Measurements from ENCODE around the gene UROC1. TPM values are rescaled to one million over a fixed set of nuclear protein-coding genes. Genes with fewer than 3 reads are reported as not detected.

The UROC1 gene
- total RNA-seq, 1 donor from 2014 or later: not detected

DNA sequence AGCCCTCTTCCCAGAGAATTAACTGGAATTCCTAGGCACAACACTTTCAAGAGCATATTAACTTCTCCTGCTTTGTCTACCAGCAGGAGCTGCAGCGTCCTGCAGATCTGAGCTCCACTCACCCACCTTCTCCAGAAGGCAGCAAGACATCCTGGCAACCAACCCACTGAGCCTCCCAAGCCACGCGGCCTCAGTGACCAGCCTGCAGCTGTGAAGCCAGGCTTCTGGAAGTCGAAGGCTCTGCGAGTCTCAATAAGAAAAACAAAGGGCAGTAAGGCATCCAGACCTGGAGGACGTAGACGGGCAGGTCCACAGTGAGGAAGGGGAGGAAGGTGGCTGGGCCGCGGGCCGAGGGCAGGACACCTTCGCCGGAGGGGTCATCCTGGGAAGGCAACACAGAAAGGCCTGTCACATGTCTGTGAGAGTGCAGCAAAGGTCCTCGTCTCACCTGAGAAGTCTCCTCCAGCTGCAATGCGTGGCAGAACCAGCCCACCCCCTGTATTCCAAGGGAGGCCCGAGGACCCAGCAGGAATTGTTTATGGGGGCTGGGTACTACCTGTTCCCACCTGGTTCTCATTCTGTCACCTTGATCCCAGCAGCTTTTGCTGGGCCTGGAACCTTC is 78.1 kb downstream of the UROC1 start:
- intact Hi-C loops (cut with DNase I): no loop called here
- no peaks in the 10 kb centered on the region for H3K4me1 ChIP-seq
- peaks cover 23 to 63% of the 10 kb centered on the region in 2 donors for H3K36me3 ChIP-seq
- TF ChIP-seq, protein P1, sequence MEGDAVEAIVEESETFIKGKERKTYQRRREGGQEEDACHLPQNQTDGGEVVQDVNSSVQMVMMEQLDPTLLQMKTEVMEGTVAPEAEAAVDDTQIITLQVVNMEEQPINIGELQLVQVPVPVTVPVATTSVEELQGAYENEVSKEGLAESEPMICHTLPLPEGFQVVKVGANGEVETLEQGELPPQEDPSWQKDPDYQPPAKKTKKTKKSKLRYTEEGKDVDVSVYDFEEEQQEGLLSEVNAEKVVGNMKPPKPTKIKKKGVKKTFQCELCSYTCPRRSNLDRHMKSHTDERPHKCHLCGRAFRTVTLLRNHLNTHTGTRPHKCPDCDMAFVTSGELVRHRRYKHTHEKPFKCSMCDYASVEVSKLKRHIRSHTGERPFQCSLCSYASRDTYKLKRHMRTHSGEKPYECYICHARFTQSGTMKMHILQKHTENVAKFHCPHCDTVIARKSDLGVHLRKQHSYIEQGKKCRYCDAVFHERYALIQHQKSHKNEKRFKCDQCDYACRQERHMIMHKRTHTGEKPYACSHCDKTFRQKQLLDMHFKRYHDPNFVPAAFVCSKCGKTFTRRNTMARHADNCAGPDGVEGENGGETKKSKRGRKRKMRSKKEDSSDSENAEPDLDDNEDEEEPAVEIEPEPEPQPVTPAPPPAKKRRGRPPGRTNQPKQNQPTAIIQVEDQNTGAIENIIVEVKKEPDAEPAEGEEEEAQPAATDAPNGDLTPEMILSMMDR (IDR thresholded peaks at IDR 0.05): no peak
- no peaks in the 10 kb centered on the region for H3K9me3 ChIP-seq
- peak in 1 of 2 donors; percentile 54 for DNase-seq (ENCODE audit: low spot score in 2 of 2)
- H3K27me3 ChIP-seq: no peaks in the 10 kb centered on the region
- no peak overlapping the region for H3K27ac ChIP-seq
- H3K4me3 ChIP-seq: no peak overlapping the region

DNA sequence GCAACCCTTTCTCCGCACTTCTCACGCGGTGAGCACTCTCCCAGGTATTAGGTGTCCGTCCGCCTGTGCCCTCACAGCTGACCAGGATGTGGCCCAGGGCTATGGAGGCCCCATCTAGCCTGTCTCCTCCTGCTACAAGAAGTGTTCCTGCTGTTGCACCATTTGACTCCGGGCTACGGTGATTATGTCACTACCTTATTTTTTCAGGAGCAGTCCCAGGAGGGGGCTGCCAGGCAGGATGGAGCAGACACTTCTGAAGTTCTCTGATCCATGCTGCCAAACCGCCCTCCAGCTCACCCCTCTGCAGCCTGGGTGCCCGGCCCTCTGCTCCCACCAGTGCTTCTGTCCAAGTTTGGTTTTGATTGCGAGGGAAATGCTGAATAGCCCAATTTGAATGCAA is 78.8 kb downstream of the UROC1 start:
- DNase-seq (ENCODE audit: low spot score in 2 of 2): peak in 1 of 2 donors; percentile 30

DNA sequence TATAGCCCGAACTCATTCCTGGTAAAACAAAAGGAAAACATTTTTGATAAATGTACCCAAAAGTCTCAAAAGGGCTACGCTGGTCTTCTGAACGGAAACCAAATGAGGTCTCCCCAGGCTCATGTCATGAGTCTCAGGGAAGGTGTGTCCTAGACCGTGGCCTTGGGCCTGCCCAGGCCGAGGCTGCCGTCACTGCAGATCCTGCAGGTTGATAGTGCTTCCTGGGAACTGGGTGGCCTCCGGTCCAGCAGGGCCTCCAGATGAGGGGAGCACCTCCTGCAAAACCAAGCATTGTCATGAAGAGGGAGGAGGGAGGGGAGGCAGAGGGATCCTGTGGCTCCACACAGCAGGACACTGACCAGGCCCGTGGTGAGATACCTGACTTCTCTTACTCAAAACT is 79.4 kb downstream of the UROC1 start:
- H3K36me3 ChIP-seq: peaks cover 23 to 65% of the 10 kb centered on the region in 2 donors
- TF ChIP-seq, protein P1 (IDR thresholded peaks at IDR 0.05): no peak

More for the DNA sequence above, 78.8 kb downstream of the UROC1 start:
- peaks cover 23 to 63% of the 10 kb centered on the region in 2 donors for H3K36me3 ChIP-seq
- H3K4me3 ChIP-seq: no peak overlapping the region
- no peaks in the 10 kb centered on the region for H3K9me3 ChIP-seq
- no peak overlapping the region for H3K27ac ChIP-seq
- no peaks in the 10 kb centered on the region for H3K4me1 ChIP-seq
- no peaks in the 10 kb centered on the region for H3K27me3 ChIP-seq
- intact Hi-C loops (cut with DNase I): no loop called here
- TF ChIP-seq, protein P1 (IDR thresholded peaks at IDR 0.05): no peak

DNA sequence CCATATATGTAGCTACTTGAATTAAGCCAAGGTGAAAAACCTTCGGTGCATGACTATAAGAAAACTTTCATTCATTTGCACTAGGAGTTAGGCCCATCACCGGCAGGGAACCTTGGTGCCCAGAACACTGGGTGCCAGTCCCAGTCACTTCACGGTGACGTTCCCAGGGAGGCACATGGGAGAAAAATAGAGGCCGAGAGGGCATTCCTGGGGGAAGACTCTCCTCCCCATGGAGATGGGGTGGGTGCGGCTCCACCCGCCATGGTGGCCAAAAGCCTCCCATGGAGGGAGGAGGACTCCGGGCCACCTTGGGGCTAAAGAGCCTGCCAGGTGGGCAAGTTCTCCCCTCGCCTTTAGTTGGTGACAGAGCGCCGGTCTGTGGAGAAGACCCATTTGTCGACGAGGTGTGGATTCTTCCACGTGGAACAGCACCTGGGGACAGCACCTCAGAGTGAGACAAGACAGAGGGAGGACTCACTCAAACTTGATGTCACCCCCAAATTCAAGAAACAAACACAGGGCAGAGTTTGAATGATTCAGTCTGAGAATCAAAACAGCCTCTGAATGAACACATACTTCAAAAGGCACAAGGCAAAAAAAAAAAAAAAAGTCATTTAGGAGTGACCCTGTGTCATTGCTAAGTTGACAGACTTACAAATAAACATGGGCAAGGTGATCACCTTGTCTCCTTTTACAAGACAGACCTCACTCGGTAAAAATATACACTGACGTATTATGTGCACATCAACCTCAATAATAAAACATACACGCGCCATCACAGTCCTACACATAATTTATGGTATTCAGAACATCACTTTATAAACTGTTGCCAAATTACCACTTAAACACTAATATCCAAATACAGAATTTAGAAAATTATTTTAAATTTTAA is 80.5 kb downstream of the UROC1 start:
- TF ChIP-seq, protein P1 (IDR thresholded peaks at IDR 0.05): no peak

More for the DNA sequence above, 79.4 kb downstream of the UROC1 start:
- intact Hi-C loops (cut with DNase I): no loop called here
- Histone ChIP-seq H3K27ac (no peak overlapping the region), H3K4me1 (no peaks in the 10 kb centered on the region), H3K9me3 (no peaks in the 10 kb centered on the region), H3K4me3 (no peak overlapping the region), H3K27me3 (no peaks in the 10 kb centered on the region)
- peak in 1 of 2 donors; percentile 37 for DNase-seq (ENCODE audit: low spot score in 2 of 2)

DNA sequence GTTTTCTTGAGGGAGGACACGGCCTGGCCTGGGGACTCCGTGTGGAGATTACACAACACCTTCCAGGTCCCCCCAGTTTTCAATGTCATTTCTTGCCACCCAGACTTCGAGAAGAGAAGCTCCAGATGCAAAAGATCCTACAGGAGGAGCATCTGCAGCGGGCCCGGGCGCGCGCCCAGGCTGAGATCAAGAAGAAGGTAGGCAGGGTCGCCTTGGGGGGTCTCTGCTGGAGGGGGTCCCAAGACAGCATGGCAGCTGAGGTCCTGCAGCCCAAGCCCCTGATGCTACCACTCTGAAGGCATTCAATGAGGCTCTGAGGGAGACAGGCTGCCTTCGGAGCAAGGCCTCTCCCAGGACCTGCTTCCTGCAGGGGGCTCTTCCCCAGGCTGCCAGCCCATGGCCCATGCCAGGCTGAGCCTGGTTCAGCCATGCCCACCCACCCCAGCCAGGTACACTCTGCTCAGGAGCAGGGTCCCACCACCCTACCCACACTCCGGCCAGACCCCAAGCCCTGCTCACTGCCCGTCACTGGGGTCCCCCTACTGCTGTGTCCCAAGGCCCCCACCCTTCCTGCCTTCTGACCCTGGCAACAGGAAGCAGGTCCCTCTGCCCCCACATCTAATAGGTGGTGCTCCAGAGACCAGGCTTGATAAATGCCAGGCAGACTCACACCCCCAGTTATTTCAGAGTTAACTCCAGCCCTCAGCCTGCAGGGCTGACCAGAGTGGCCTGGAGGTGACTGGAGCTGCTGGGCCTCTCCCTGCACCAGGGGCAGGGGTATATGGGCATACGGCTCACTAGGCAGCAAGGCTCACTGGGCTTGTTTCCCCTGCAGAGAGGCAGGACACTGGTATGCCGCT is 81.9 kb downstream of the UROC1 start:
- Histone ChIP-seq H3K4me1 (no peaks in the 10 kb centered on the region), H3K27me3 (no peaks in the 10 kb centered on the region), H3K4me3 (no peak overlapping the region), H3K9me3 (peaks cover 0 to 6% of the 10 kb centered on the region in 2 donors), H3K27ac (no peak overlapping the region), H3K36me3 (peaks cover 21 to 62% of the 10 kb centered on the region in 2 donors)
- TF ChIP-seq, protein P1 (IDR thresholded peaks at IDR 0.05): no peak
- peak in 1 of 2 donors; percentile 57 for DNase-seq (ENCODE audit: low spot score in 2 of 2)
- intact Hi-C loops (cut with DNase I): no loop called here

More for the DNA sequence above, 80.5 kb downstream of the UROC1 start:
- Histone ChIP-seq H3K27ac (no peak overlapping the region), H3K4me3 (no peak overlapping the region), H3K36me3 (peaks cover 23 to 73% of the 10 kb centered on the region in 2 donors), H3K4me1 (no peaks in the 10 kb centered on the region), H3K9me3 (no peaks in the 10 kb centered on the region), H3K27me3 (no peaks in the 10 kb centered on the region)
- peak in 1 of 2 donors; percentile 48 for DNase-seq (ENCODE audit: low spot score in 2 of 2)
- intact Hi-C loops (cut with DNase I): no loop called here

Data from ascending aorta (tissue), 2 donors.